Keratinocyte (primary cell): ENCODE measurements around the gene TRMT112. TPM values are rescaled to one million over a fixed set of nuclear protein-coding genes. Genes with fewer than 3 reads are reported as not detected.

ENCODE experiments used
- DNase-seq: peaks from one replicate; pipeline ENCODE4 v3.0.0-alpha.2; 2011; ENCODE audit warnings: low read depth, missing footprints, low spot score
- FAIRE-seq: peaks from 2 replicates; lab custom pipeline; 2011; peaks lifted over from hg19 to GRCh38; lab: Jason Lieb, UNC
- H2AFZ ChIP-seq: 2 replicates; pipeline ENCODE4 v1.6.0; 2012; ENCODE audit warnings: low read length, control low read depth, inconsistent platforms; ENCODE audit not compliant: control insufficient read depth
- H3K27ac ChIP-seq: 2 replicates; pipeline ENCODE4 v1.5.1; 2011; ENCODE audit warnings: low read length; ENCODE audit not compliant: control insufficient read depth, insufficient read depth
- H3K27me3 ChIP-seq: 3 replicates; pipeline ENCODE4 v1.6.0; 2011; ENCODE audit warnings: low read length; ENCODE audit not compliant: control insufficient read depth, insufficient read depth; ENCODE audit errors: extremely low read depth
- H3K36me3 ChIP-seq, 2 experiments: 2 replicates in 1 of 2; 3 replicates in 1 of 2; pipeline ENCODE4 v1.5.1; 2011; ENCODE audit warnings: low read length in 2 of 2, mild to moderate bottlenecking in 1 of 2; ENCODE audit not compliant: control insufficient read depth in 2 of 2, insufficient read depth in 2 of 2; ENCODE audit errors: extremely low read depth in 1 of 2
- H3K4me1 ChIP-seq: 3 replicates; pipeline ENCODE4 v1.5.1; 2011; ENCODE audit warnings: low read length; ENCODE audit not compliant: control insufficient read depth, insufficient read depth; ENCODE audit errors: extremely low read depth
- H3K4me2 ChIP-seq: 3 replicates; pipeline ENCODE4 v1.6.0; 2011; ENCODE audit warnings: low read depth, low read length; ENCODE audit not compliant: control insufficient read depth, insufficient read depth; ENCODE audit errors: extremely low read depth
- H3K4me3 ChIP-seq, 3 experiments: fragments of 200-600 bp in 1 of 3; sonication (generic) in 1 of 3; 2 replicates in 2 of 3; 3 replicates in 1 of 3; pipeline ENCODE4 v1.5.1; 2011 to 2016; ENCODE audit warnings: low read length in 3 of 3, mild to moderate bottlenecking in 3 of 3, control low read depth in 2 of 3, inconsistent platforms in 1 of 3, low read depth in 1 of 3, mixed read lengths in 1 of 3, mixed run types in 1 of 3, moderate library complexity in 1 of 3; ENCODE audit not compliant: control insufficient read depth in 2 of 3, insufficient read depth in 2 of 3; ENCODE audit errors: extremely low read depth in 1 of 3
- H3K79me2 ChIP-seq: 2 replicates; pipeline ENCODE4 v1.6.0; 2012; ENCODE audit warnings: low read length; ENCODE audit not compliant: control insufficient read depth, insufficient read depth
- H3K9ac ChIP-seq: 3 replicates; pipeline ENCODE4 v1.6.0; 2011; ENCODE audit warnings: low read length; ENCODE audit not compliant: control insufficient read depth, insufficient read depth; ENCODE audit errors: extremely low read depth
- H3K9me1 ChIP-seq: 3 replicates; pipeline ENCODE4 v1.6.0; 2011; ENCODE audit warnings: low read length; ENCODE audit not compliant: control insufficient read depth, insufficient read depth; ENCODE audit errors: extremely low read depth
- H3K9me3 ChIP-seq: 2 replicates; pipeline ENCODE4 v1.5.1; 2012; ENCODE audit warnings: low read depth, low read length; ENCODE audit not compliant: control insufficient read depth
- H4K20me1 ChIP-seq: 3 replicates; pipeline ENCODE4 v1.6.0; 2011; ENCODE audit warnings: low read length; ENCODE audit not compliant: control insufficient read depth, insufficient read depth; ENCODE audit errors: extremely low read depth
- CTCF ChIP-seq, 3 experiments: IDR thresholded peaks in 1 of 3; conservative IDR thresholded peaks in 1 of 3; optimal IDR thresholded peaks in 1 of 3; 2 replicates in 2 of 3; 3 replicates in 1 of 3; pipeline versions ENCODE3 to v1.5.1; 2011; ENCODE audit warnings: low read length in 3 of 3, mild to moderate bottlenecking in 3 of 3, moderate library complexity in 2 of 3, control low read depth in 1 of 3, inconsistent platforms in 1 of 3; ENCODE audit not compliant: insufficient read depth in 2 of 3; ENCODE audit errors: extremely low read depth in 1 of 3
- EZH2 ChIP-seq: IDR thresholded peaks from one replicate; pipeline ENCODE4 v1.6.1; 2012; ENCODE audit warnings: inconsistent platforms, mild to moderate bottlenecking, low read length, moderate library complexity
- dilution Hi-C: fragments of 300-500 bp; cut with MboI; formaldehyde crosslinking; loops from one replicate; pipeline ENCODE4 v1.7.0; 2020; ENCODE audit warnings: low sequenced_read_pairs; ENCODE audit not compliant: extremely low pct_ligation_motif_present
- polyA plus RNA-seq, 5 experiments: library from polyadenylated mRNA; depleted of rRNA in 3 of 5; stranded (reverse) in 3 of 5; stranded (forward) in 1 of 5; unstranded in 1 of 5; fragments of >200 nt; gene quantifications; 1 replicate in 1 of 5; 2 replicates in 3 of 5; 3 replicates in 1 of 5; pipeline versions ENCODE4 v1.2.1 to v1.2.3, GENCODE V29; 2011 to 2012; ENCODE audit warnings: missing spikeins in 2 of 5, low read depth in 1 of 5, low replicate concordance in 1 of 5

Gene TRMT112
- polyA plus RNA-seq, 1 donor (not counting 4 experiments of a cell fraction or from before 2014, with no cell fraction given) = 408 TPM

- Histone ChIP-seq H3K4me1 (peaks cover 11% of the 10 kb centered on the region), H4K20me1 (no peaks in the 10 kb centered on the region), H3K9me1 (no peaks in the 10 kb centered on the region), H3K27me3 (no peaks in the 10 kb centered on the region), H3K36me3 (no peaks in the 10 kb centered on the region), H2AFZ (no peak overlapping the region), H3K79me2 (no peaks in the 10 kb centered on the region), H3K9ac (no peak overlapping the region), H3K4me3 (no peak overlapping the region), H3K27ac (no peak overlapping the region), H3K4me2 (no peak overlapping the region), H3K9me3 (no peaks in the 10 kb centered on the region)
- DNase-seq = no peak
- no peak for FAIRE-seq
- dilution Hi-C loops = no loop called here
- TF ChIP-seq EZH2 = no peak
- TF ChIP-seq CTCF (optimal IDR thresholded peaks at IDR 0.05 in 1 of 3, IDR thresholded peaks at IDR 0.05 in 1 of 3, conservative IDR thresholded peaks at IDR 0.05 in 1 of 3; ENCODE audit: extremely low read depth in 1 of 3, insufficient read depth in 2 of 3, low read length in 3 of 3) = no peak
Measured at GRCh38 chr11:64341429-64341828, 24.1 kb upstream of the TRMT112 start.

- Histone ChIP-seq H3K9me1 (no peaks in the 10 kb centered on the region), H3K79me2 (no peaks in the 10 kb centered on the region), H3K27ac (no peak overlapping the region), H3K36me3 (no peaks in the 10 kb centered on the region), H3K4me1 (peaks cover 14% of the 10 kb centered on the region), H4K20me1 (no peaks in the 10 kb centered on the region), H3K4me3 (no peak overlapping the region), H3K27me3 (no peaks in the 10 kb centered on the region), H3K4me2 (no peak overlapping the region), H2AFZ (no peak overlapping the region), H3K9ac (no peak overlapping the region), H3K9me3 (no peaks in the 10 kb centered on the region)
- dilution Hi-C loops = no loop called here
- DNase-seq (no peak), FAIRE-seq (no peak)
- TF ChIP-seq CTCF (optimal IDR thresholded peaks at IDR 0.05 in 1 of 3, IDR thresholded peaks at IDR 0.05 in 1 of 3, conservative IDR thresholded peaks at IDR 0.05 in 1 of 3; ENCODE audit: extremely low read depth in 1 of 3, insufficient read depth in 2 of 3, low read length in 3 of 3) (no peak), EZH2 (no peak)
Measured at GRCh38 chr11:64340671-64341335, 23.4 kb upstream of the TRMT112 start.
